GM18519 (cell line): ENCODE data around the gene YRDC.
"Not testable (repeated sequence)": the region's sequence is repeated elsewhere in the genome, so short reads cannot be mapped to it uniquely, and the experiment has no call there.

Experiments
- ATAC-seq: cut with Tn5 transposase; IDR thresholded peaks from one replicate; pipeline ENCODE4 v1.9.1; 2021; ENCODE audit warnings: mild to moderate bottlenecking, moderate library complexity; ENCODE audit not compliant: unreplicated experiment, low FRiP score

The YRDC gene

DNA sequence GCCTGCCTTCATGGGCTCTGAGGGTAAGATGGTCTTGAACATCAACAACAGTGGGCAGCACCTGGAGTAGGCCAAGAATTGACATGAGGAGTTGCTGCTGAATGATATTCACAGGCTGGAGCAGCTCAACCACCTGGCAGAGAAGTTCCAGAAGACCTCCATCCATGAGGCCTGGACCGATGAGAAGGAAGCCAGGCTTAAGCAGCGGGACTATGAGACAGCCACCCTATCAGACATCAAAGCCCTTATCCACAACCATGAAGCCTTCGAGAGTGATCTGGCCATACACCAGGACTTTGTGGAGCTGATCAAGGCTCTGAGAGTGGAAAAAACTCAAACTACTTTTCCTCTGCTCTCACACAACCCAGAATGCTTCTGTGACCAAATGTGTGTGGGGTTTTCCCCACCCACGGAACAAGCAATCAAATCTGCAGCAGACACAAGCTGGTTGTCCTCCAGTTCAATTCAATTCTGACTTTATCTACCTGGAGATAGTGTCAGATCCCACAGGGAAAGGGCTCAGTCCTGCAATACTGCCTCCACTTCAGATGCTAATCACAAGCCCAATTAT, 31.0 kb downstream of the YRDC start:
- ATAC-seq, result no peak

GRCh38 chr1:37771440-37771839, 36.6 kb downstream of the YRDC start:
- not testable (repeated sequence) for ATAC-seq

DNA sequence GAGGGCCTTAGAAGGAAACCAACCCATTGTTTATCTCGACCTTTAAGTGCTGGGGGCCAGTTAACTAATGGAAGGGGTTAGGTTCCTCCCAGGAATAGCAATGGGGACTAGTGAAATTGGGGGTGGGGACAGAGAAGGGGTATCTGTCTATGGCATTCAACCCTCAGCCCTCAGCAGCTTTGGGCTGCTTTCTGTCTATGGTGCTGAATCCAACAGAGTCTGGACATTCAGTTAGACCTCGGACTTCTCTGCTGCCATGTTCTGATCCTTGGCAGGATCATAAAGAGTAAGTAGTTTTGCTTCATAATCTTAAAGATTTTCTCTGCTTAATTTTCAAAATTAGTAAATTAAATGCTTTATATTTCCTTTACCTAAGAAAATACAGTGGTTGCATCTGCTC, 40.5 kb downstream of the YRDC start:
- no peak for ATAC-seq

DNA sequence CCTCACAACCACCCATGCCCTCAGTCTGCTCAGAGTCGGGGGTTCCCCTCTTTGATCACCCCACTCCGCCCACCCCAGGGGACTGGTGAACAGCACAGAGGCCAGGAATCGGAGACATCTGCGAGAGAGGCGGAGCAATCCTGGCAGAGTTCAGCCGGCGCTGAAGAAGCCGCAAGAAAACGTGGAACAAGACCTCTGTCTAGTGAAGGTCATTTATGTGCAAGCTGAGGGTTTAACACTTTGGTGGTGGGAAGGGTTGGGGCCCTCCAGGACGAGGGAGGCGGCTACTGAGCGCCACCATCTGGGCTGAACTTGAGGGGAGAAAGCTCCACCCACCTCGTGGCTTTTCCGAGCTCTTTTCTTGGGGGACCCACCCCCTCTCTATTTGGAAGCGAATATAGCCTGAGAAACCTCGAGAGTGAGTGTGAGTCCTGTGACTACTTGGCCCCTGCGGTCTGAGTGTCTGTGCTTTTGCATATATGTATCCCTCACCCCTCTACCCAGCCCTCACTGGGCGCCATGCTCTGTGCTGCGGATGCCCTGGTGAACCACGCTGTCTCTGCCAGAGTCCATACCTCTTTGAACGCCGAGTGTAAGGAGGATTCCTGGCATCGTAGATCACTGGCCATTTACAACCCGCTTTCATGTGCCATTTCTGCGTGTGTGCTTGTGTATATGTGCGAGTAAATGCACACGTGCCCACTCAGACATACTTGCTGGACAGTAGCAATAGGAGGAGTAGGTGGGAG, 41.9 kb downstream of the YRDC start:
- ATAC-seq, result no peak

DNA sequence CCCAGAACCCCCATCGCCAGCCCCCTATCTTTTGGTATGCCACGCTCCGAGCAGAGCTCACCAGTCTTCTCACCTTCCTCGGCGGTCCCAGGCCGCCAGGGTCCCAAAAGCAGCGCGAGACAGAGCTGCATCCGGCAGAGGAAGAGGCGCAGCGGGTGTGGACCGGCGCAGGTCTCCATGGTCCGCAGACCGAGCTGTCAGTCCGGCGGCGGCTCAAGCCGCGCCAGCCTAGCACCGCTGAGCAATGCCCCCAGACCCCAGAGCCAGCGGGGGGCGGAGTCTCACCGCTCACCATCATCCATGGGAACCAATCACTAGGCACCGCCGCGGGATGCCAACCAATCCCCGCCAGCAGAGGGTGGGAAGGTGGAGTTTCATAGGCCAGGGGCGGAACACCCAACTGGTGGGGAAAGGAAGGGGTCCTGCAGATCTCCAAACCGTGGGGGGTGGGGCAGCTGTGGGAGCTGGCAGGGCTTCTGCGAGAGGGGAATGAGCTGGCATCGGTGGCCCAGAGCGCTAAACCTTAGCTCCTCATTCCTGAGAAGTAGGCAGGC, 43.0 kb downstream of the YRDC start, which contains the start of gene EPHA10:
TSS of gene EPHA10 (minus strand) at position 233 of the 554 bp plus-strand sequence. CDS start at position 179, 54 bp downstream.
- no peak for ATAC-seq

GRCh38 chr1:37764414-37764825, 43.6 kb downstream of the YRDC start:
- no peak for ATAC-seq

DNA sequence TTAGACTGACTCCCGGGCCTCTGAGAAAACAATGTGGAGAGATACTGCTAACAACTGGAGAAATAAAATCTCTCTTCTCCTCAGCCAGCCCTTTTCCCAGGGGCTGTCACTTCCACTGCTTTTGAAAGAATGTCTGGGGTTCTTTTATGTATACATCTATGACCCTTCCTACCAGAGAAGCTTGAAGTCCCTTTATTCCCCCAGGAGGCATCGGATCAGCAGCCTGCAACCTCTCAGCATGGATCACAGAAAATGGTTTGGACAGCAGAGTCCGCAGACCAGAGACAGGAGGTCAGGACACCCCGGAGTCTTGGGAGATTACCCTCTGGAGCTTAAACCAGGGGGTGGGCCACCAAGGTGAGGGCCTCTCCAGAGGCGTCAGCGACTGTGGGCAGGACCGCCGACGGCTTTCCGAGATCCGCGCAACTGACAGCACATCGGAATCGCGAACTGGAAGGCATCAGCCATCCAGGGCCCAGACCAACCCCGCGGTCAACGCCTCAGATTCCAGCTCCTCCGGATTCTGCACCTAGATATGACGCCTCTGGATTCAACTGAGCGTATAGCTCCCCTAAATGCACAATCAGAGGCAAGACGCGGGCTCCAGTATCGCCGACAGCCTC, 44.1 kb downstream of the YRDC start:
- no peak for ATAC-seq

GRCh38 chr1:37762516-37762915, 45.5 kb downstream of the YRDC start:
- ATAC-seq, result no peak

DNA sequence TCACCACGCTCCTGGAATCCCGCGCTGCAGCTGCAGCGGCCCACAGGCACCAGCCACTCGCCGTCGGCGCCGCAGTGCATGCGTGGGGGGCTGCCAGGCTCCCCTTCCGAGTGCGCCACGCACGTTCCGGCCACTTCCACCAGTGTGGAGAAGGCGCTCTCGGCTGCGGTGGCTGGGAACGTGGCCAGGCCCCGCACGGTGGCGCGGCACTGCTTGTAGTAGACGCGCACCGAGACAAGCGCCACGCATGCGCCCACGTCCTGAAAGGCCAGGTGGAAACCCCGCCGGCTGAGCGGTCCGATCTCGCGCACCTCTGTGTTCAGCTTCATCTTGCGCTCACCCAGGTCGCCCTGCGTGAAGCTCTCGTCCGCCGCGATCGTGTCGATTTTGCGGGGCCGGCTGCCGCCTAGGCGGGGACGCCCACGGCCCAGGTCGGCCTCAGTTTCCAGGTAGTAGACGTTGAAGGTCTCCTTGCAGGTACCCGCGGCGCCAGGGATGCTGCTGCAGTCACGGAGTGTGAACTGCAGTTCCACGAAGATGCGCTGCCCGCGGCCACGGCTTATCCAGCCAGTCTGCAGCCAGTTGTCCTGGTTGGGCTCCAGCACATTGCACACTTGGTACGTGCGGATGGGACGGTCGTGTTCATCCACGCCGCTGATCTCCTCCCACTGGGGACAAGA, 46.5 kb downstream of the YRDC start:
- ATAC-seq, result no peak

- no peak for ATAC-seq
Measured at GRCh38 chr1:37759451-37759850, 48.6 kb downstream of the YRDC start.

DNA sequence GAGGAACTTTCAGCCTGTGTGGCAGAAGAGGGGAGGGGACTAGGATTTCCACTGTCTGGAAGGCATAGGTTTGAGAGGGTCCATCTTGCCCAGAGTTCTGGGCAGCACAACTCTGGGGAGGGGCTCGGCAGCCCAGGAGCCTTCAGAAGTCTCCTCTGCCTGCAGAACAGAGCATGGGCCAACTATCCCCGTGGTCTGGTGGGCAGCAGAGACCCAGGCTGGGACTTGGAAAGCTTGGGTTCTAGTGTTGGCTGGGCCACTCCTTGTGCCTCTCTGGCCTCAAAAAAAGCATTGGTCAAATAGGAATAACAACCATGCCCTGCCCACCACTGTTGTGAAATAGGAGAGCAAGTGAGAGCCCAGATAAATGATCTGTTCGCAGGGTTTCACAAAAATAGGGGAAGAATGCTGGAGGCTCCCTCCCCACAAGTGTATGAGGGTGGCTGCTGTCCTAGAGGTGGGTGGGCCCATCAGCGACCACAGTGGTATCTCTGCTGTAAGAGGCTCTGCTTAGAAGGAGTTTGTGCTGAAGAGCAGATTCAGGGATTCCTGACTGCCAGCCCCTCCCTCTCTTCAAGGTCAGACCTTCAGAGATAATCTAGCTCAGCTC, 52.0 kb downstream of the YRDC start:
- no peak for ATAC-seq

DNA sequence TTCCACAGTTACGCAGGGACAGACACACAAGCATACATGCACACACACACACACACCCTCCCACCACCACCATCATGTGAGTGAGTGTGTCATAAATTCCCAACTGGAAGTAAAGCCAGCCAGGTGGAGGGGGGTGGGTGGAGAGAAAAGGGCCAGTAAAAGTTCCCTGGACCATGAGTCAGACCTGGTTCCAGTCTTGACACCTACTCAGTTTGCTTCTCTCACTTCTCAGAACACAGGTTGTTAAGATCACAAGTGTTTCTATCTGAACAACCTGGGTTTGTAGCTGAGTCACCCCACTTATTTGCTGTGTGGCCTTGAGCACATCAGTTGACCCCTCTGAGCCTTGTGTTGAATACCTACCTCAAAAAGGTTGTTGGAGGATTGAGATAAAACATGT, 52.7 kb downstream of the YRDC start:
- ATAC-seq, result no peak

- ATAC-seq, result no peak
Measured at GRCh38 chr1:37753473-37754321, 54.3 kb downstream of the YRDC start.
